Calu3 (cell line): Measurements from ENCODE around the gene EPSTI1. TPM values are rescaled to one million over a fixed set of nuclear protein-coding genes. Genes with fewer than 3 reads are reported as not detected.

ENCODE experiments used
- BruUV-seq: library from RNA; stranded (reverse); fragments of 400-500 nt; replicated peaks from 2 replicates; lab custom pipeline; 2021; lab: Mats Ljungman, UMichigan
- CTCF ChIA-PET: fragments of 300-600 bp; sonication (Branson Sonifier 250); formaldehyde crosslinking; loops from one replicate; lab custom pipeline; 2022; ENCODE audit warnings: antibody characterized with exemption; lab: Charles Lee
- DNase-seq: peaks from one replicate; pipeline ENCODE4 v3.0.0; 2022
- H3K27ac Mint-ChIP-seq: one replicate; pipeline ENCODE4 v1.8.0; 2022; ENCODE audit warnings: mixed read lengths; ENCODE audit not compliant: unreplicated experiment
- H3K27me3 Mint-ChIP-seq: one replicate; pipeline ENCODE4 v1.8.0; 2022; ENCODE audit warnings: mixed read lengths; ENCODE audit not compliant: unreplicated experiment
- H3K36me3 Mint-ChIP-seq: one replicate; pipeline ENCODE4 v1.8.0; 2022; ENCODE audit warnings: mild to moderate bottlenecking, moderate library complexity, mixed read lengths; ENCODE audit not compliant: insufficient read depth, unreplicated experiment
- H3K4me1 Mint-ChIP-seq: one replicate; pipeline ENCODE4 v1.8.0; 2022; ENCODE audit warnings: mild to moderate bottlenecking, low read depth, mixed read lengths; ENCODE audit not compliant: unreplicated experiment
- H3K4me3 Mint-ChIP-seq: one replicate; pipeline ENCODE4 v1.8.0; 2022; ENCODE audit warnings: mild to moderate bottlenecking, low read depth, moderate library complexity, mixed read lengths; ENCODE audit not compliant: unreplicated experiment
- H3K9me3 Mint-ChIP-seq: one replicate; pipeline ENCODE4 v1.8.0; 2022; ENCODE audit warnings: low read depth, mixed read lengths; ENCODE audit not compliant: unreplicated experiment
- intact Hi-C: fragments of 100-400 bp; cut with micrococcal nuclease; formaldehyde crosslinking; loops from one replicate; pipeline ENCODE4 v1.10.0; 2022; ENCODE audit not compliant: unreplicated experiment
- total RNA-seq: library from RNA; stranded (reverse); gene quantifications from 2 replicates; pipeline ENCODE4 v1.2.3, GENCODE V29; 2022
- TF ChIP-seq, protein P1 (sequence below): fragments of 200-600 bp; IDR thresholded peaks from one replicate; pipeline ENCODE4 v1.8.0; 2022; ENCODE audit warnings: antibody characterized with exemption; ENCODE audit not compliant: unreplicated experiment

Gene EPSTI1
- total RNA-seq, 1 experiment from 2014 or later: 11.5 TPM

DNA sequence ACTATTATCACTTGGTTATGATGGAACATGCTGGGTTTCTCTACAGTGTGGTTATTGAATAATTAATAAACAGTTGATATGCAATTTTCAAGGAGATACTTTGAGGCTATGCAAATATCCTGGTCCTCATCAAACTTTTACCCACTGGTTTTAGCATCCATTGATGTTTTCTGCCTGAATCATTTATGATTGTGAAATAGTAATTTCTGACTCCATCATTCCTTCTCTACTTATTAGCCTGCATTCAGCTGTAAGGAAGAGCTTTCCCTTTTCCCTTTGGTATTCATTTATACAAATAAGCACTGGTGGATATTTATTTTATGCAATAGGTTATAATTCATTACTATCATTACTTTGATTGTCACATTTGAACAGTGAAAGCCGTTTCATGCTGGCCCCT is 17.5 kb upstream of the EPSTI1 start:
- H3K36me3 Mint-ChIP-seq: no peaks in the 10 kb centered on the region
- CTCF ChIA-PET: no interaction called here
- no peaks in the 10 kb centered on the region for H3K9me3 Mint-ChIP-seq
- TF ChIP-seq, protein P1, sequence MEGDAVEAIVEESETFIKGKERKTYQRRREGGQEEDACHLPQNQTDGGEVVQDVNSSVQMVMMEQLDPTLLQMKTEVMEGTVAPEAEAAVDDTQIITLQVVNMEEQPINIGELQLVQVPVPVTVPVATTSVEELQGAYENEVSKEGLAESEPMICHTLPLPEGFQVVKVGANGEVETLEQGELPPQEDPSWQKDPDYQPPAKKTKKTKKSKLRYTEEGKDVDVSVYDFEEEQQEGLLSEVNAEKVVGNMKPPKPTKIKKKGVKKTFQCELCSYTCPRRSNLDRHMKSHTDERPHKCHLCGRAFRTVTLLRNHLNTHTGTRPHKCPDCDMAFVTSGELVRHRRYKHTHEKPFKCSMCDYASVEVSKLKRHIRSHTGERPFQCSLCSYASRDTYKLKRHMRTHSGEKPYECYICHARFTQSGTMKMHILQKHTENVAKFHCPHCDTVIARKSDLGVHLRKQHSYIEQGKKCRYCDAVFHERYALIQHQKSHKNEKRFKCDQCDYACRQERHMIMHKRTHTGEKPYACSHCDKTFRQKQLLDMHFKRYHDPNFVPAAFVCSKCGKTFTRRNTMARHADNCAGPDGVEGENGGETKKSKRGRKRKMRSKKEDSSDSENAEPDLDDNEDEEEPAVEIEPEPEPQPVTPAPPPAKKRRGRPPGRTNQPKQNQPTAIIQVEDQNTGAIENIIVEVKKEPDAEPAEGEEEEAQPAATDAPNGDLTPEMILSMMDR: no peak
- H3K27ac Mint-ChIP-seq: no peak overlapping the region
- peaks cover 10% of the 10 kb centered on the region for H3K4me1 Mint-ChIP-seq
- no TSS peak for BruUV-seq
- intact Hi-C loops: no loop called here
- no peak overlapping the region for H3K4me3 Mint-ChIP-seq
- H3K27me3 Mint-ChIP-seq: no peaks in the 10 kb centered on the region
- no peak for DNase-seq

DNA sequence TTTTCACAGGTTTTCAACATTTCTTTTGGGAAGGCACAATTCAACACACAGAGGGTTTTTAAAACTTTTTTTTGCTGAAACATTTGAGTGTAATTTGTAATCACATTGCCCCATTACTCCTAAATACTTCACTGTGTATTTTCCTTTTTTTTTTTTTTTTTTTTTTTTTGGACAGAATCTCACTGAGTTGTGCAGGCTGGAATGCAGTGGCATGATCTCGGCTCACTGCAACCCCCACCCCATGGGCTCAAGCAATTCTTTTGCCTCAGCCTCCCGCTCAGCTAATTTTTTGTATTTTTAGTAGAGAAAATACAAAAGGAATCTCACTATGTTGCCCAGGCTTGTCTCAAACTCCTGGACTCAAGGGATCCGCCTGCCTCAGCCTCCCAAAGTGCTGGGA is 16.6 kb upstream of the EPSTI1 start:
- CTCF ChIA-PET: no interaction called here
- no peak for DNase-seq
- TF ChIP-seq, protein P1: no peak
- Mint-ChIP-seq H3K4me1 (peaks cover 10% of the 10 kb centered on the region), H3K36me3 (no peaks in the 10 kb centered on the region), H3K4me3 (no peak overlapping the region), H3K27ac (no peak overlapping the region), H3K9me3 (no peaks in the 10 kb centered on the region), H3K27me3 (no peaks in the 10 kb centered on the region)
- intact Hi-C loops: no loop called here
- BruUV-seq: no TSS peak

DNA sequence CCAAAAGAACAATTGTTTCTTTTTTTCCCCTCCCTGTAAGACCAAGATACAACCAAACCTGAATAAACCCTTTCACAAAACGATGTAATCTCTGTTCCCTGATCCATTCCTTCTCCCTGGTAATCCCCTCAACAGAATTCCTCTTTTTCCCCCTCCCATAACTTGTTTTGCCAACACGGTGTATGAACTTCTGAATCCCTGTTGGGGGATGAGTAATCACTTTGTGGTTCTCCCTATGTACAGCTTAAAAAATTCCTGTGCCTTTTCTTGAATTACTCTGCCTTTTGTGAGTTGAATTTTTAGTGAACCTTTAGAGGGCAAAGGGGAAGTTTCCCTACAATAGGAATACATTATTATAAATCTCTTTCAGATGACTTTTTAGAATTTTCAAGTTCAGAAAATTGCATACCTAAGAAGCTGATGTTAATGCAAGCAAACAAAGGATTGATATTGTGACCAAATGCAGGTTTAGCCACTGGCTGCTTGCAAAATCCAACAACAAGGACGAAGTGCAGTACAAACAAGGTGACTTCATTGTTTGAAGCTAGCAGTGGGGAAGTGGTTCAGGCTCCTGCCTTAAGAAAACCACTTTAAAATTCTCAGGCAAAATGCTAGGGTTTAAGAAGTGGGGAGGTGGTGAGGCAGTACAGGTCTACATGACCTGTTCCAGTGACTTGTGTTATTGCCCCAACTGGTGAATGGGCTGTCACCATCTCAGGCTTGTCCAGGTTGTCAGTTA is 15.0 kb upstream of the EPSTI1 start:
- peaks cover 4% of the 10 kb centered on the region for H3K9me3 Mint-ChIP-seq
- H3K4me3 Mint-ChIP-seq: no peak overlapping the region
- peaks cover 10% of the 10 kb centered on the region for H3K4me1 Mint-ChIP-seq
- no peaks in the 10 kb centered on the region for H3K27me3 Mint-ChIP-seq
- BruUV-seq: no TSS peak
- TF ChIP-seq, protein P1: no peak
- CTCF ChIA-PET: no interaction called here
- no peak overlapping the region for H3K27ac Mint-ChIP-seq
- no peaks in the 10 kb centered on the region for H3K36me3 Mint-ChIP-seq
- intact Hi-C loops: no loop called here
- no peak for DNase-seq

DNA sequence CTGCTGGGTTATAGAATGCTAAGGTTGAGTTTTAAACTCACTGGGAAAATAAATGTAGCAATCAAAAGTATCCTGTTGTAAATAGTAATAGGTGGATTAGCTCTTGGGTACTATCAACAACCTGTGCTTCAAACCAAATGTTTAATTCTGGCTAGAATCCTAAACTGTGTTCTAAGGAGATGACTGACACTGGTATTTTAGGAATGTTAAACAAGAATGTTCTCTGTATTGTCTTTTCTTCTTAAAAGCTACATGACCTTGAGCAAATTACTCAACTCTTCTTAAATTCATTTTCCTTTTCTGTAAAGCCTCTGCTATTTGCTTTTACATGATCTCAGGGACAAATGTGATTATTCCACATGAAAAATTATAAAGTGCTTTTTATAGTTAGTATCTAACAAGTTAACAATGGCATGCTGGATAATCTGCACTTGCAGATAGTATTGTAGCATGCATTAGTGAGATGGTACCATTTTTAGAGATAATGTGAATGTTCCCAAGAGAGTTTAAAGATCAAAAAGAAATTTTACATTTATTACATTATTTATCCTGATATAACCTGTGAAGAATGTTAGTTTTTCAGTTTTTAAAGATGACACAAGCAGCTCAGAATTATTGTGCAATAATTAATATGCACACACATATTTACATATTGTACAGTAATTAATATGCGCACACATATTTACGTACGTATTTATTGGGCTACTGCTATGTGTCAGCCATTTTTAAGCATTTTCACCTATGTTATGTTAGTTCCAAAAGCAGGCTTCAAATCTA is 13.6 kb upstream of the EPSTI1 start:
- intact Hi-C loops: no loop called here
- H3K27ac Mint-ChIP-seq: no peak overlapping the region
- DNase-seq: no peak
- H3K36me3 Mint-ChIP-seq: no peaks in the 10 kb centered on the region
- H3K4me3 Mint-ChIP-seq: no peak overlapping the region
- BruUV-seq: no TSS peak
- TF ChIP-seq, protein P1: no peak
- peaks cover 10% of the 10 kb centered on the region for H3K4me1 Mint-ChIP-seq
- CTCF ChIA-PET: no interaction called here
- H3K27me3 Mint-ChIP-seq: no peaks in the 10 kb centered on the region
- peaks cover 4% of the 10 kb centered on the region for H3K9me3 Mint-ChIP-seq
